ENCODE measurements around the gene NTRK2. TPM values are rescaled to one million over a fixed set of nuclear protein-coding genes. Genes with fewer than 3 reads are reported as not detected.

Gene NTRK2
- total RNA-seq, 1 donor from 2014 or later: 4.6 TPM

DNA sequence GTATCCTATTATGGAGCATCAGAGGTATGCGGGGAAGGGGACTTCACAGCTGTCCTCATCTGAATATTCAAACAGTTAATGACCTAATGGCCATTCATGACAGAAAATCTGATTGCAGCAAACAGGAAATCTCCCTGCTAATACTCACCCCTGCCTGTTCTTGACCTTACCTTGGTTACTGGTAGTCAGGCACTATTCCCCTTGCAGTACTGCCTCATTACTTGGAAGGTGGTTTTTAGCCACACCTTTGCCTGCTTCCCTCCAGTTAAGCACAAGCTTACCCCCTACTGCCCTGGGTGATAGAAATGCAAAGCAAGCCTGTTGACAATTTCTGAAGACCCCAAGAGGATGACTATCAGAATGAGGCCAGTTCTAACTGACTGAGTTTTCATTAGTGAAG, 332.4 kb downstream of the NTRK2 start:
- H3K4me1 Mint-ChIP-seq (ENCODE audit: low read depth, unreplicated experiment): peaks cover 5% of the 10 kb centered on the region
- H3K36me3 Mint-ChIP-seq (ENCODE audit: low read depth, unreplicated experiment): peaks cover 4% of the 10 kb centered on the region
- Histone ChIP-seq H3K4me1 (ENCODE audit: insufficient read depth, low read length) (no peaks in the 10 kb centered on the region), H2AFZ (ENCODE audit: low read depth, low read length) (no peak overlapping the region), H3K27ac (ENCODE audit: low read depth, low read length) (no peak overlapping the region), H3K9ac (ENCODE audit: low read length) (no peak overlapping the region), H3K79me2 (ENCODE audit: insufficient read depth, low read length) (no peaks in the 10 kb centered on the region), H4K20me1 (ENCODE audit: insufficient read depth, low read length) (no peaks in the 10 kb centered on the region), H3K9me3 (ENCODE audit: insufficient read depth, low read depth, low read length) (peaks cover 4% of the 10 kb centered on the region), H3K27me3 (ENCODE audit: insufficient read depth, low read length) (no peaks in the 10 kb centered on the region), H3K4me3 (ENCODE audit: insufficient read depth, low read depth, low read length) (no peak overlapping the region), H3K36me3 (ENCODE audit: insufficient read depth, low read length) (no peaks in the 10 kb centered on the region), H3K4me2 (ENCODE audit: low read length) (no peak overlapping the region)
- no peak for FAIRE-seq
- H3K27ac Mint-ChIP-seq (ENCODE audit: unreplicated experiment): no peak overlapping the region
- H3K27me3 Mint-ChIP-seq (ENCODE audit: low read depth, unreplicated experiment): peaks cover 19% of the 10 kb centered on the region
- H3K4me3 Mint-ChIP-seq (ENCODE audit: unreplicated experiment): no peak overlapping the region
- peaks cover 8% of the 10 kb centered on the region for H3K9me3 Mint-ChIP-seq (ENCODE audit: unreplicated experiment)
- no peak for TF ChIP-seq EZH2 (IDR thresholded peaks at IDR 0.05; ENCODE audit: insufficient read depth, low read length)
- TF ChIP-seq, protein P1, sequence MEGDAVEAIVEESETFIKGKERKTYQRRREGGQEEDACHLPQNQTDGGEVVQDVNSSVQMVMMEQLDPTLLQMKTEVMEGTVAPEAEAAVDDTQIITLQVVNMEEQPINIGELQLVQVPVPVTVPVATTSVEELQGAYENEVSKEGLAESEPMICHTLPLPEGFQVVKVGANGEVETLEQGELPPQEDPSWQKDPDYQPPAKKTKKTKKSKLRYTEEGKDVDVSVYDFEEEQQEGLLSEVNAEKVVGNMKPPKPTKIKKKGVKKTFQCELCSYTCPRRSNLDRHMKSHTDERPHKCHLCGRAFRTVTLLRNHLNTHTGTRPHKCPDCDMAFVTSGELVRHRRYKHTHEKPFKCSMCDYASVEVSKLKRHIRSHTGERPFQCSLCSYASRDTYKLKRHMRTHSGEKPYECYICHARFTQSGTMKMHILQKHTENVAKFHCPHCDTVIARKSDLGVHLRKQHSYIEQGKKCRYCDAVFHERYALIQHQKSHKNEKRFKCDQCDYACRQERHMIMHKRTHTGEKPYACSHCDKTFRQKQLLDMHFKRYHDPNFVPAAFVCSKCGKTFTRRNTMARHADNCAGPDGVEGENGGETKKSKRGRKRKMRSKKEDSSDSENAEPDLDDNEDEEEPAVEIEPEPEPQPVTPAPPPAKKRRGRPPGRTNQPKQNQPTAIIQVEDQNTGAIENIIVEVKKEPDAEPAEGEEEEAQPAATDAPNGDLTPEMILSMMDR (IDR thresholded peaks at IDR 0.05; ENCODE audit: insufficient read depth, low read depth, low read length): no peak
- no peak for DNase-seq (ENCODE audit: low read depth)

DNA sequence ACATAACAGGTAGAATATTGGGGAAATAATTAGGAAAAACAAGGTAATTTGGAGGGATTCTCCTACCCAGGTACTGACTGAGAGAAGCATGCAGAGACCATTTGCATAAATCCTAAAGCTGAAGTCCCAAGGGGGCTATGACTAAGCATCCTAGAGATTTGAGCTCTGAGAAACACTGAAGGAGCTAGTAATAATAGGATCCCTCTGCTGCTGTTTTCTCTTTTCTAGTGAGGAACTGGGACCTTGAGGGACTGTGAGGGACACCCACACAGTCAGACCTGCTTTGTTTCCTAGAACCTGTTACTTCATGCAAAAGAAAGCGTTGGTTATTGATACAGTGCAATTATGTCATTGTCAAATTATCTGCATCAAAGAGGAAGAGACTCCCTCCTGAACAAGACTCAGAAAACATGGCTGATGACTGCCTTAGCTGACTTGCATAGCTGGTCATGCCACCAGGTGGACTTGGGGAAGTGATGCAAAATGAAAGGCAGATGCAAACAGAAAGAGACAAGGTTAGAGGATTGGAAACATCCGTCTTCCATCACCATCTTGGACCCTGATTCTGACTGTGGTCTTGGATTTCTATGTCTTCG, 335.4 kb downstream of the NTRK2 start:
- peaks cover 11% of the 10 kb centered on the region for H3K27me3 Mint-ChIP-seq (ENCODE audit: low read depth, unreplicated experiment)
- Histone ChIP-seq H3K4me3 (ENCODE audit: insufficient read depth, low read depth, low read length) (no peak overlapping the region), H2AFZ (ENCODE audit: low read depth, low read length) (no peak overlapping the region), H3K9me3 (ENCODE audit: insufficient read depth, low read depth, low read length) (peaks cover 2% of the 10 kb centered on the region), H3K36me3 (ENCODE audit: insufficient read depth, low read length) (no peaks in the 10 kb centered on the region), H3K4me2 (ENCODE audit: low read length) (no peak overlapping the region), H3K9ac (ENCODE audit: low read length) (no peak overlapping the region), H3K4me1 (ENCODE audit: insufficient read depth, low read length) (no peaks in the 10 kb centered on the region), H4K20me1 (ENCODE audit: insufficient read depth, low read length) (no peaks in the 10 kb centered on the region), H3K27ac (ENCODE audit: low read depth, low read length) (no peak overlapping the region), H3K79me2 (ENCODE audit: insufficient read depth, low read length) (no peaks in the 10 kb centered on the region), H3K27me3 (ENCODE audit: insufficient read depth, low read length) (no peaks in the 10 kb centered on the region)
- H3K4me1 Mint-ChIP-seq (ENCODE audit: low read depth, unreplicated experiment): peaks cover 6% of the 10 kb centered on the region
- no peaks in the 10 kb centered on the region for H3K36me3 Mint-ChIP-seq (ENCODE audit: low read depth, unreplicated experiment)
- DNase-seq (ENCODE audit: low read depth) (no peak), FAIRE-seq (no peak)
- peaks cover 8% of the 10 kb centered on the region for H3K9me3 Mint-ChIP-seq (ENCODE audit: unreplicated experiment)
- TF ChIP-seq, protein P1 (IDR thresholded peaks at IDR 0.05; ENCODE audit: insufficient read depth, low read depth, low read length): no peak
- TF ChIP-seq EZH2 (IDR thresholded peaks at IDR 0.05; ENCODE audit: insufficient read depth, low read length): no peak
- H3K27ac Mint-ChIP-seq (ENCODE audit: unreplicated experiment): no peak overlapping the region
- H3K4me3 Mint-ChIP-seq (ENCODE audit: unreplicated experiment): no peak overlapping the region

DNA sequence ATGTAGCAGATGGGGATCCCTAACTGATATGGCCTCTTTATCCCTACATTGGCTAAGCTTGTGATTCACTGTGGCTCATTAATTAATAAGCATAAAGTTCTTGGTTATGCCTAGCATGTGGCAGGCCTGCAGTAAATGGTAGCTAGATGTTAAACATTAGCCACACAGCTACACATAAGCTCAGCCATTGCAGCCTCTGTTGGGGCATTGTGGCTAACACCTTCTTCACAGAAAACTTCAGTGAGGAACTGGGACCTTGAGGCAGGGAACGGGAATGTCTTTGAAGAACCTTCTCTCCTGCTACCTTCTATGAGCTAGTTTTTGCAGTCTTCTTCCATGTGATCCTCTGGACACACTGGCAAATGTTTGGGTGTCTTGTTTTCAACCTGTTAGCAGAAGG, 338.2 kb downstream of the NTRK2 start:
- H3K27me3 Mint-ChIP-seq (ENCODE audit: low read depth, unreplicated experiment): peaks cover 10% of the 10 kb centered on the region
- no peak for DNase-seq (ENCODE audit: low read depth)
- Histone ChIP-seq H2AFZ (ENCODE audit: low read depth, low read length) (no peak overlapping the region), H3K27me3 (ENCODE audit: insufficient read depth, low read length) (peaks cover 4% of the 10 kb centered on the region), H3K36me3 (ENCODE audit: insufficient read depth, low read length) (no peaks in the 10 kb centered on the region), H3K79me2 (ENCODE audit: insufficient read depth, low read length) (no peaks in the 10 kb centered on the region), H3K27ac (ENCODE audit: low read depth, low read length) (no peak overlapping the region), H3K9ac (ENCODE audit: low read length) (no peak overlapping the region), H3K4me2 (ENCODE audit: low read length) (no peak overlapping the region), H4K20me1 (ENCODE audit: insufficient read depth, low read length) (no peaks in the 10 kb centered on the region), H3K4me3 (ENCODE audit: insufficient read depth, low read depth, low read length) (no peak overlapping the region), H3K4me1 (ENCODE audit: insufficient read depth, low read length) (no peaks in the 10 kb centered on the region), H3K9me3 (ENCODE audit: insufficient read depth, low read depth, low read length) (no peaks in the 10 kb centered on the region)
- TF ChIP-seq, protein P1 (IDR thresholded peaks at IDR 0.05; ENCODE audit: insufficient read depth, low read depth, low read length): no peak
- no peak for TF ChIP-seq EZH2 (IDR thresholded peaks at IDR 0.05; ENCODE audit: insufficient read depth, low read length)
- H3K27ac Mint-ChIP-seq (ENCODE audit: unreplicated experiment): no peak overlapping the region
- no peak for FAIRE-seq
- H3K4me3 Mint-ChIP-seq (ENCODE audit: unreplicated experiment): no peak overlapping the region
- H3K36me3 Mint-ChIP-seq (ENCODE audit: low read depth, unreplicated experiment): no peaks in the 10 kb centered on the region
- peaks cover 13% of the 10 kb centered on the region for H3K4me1 Mint-ChIP-seq (ENCODE audit: low read depth, unreplicated experiment)
- no peaks in the 10 kb centered on the region for H3K9me3 Mint-ChIP-seq (ENCODE audit: unreplicated experiment)
